Skin of body (tissue), 2 donors: Measurements from ENCODE around the gene CAPN10. TPM values are rescaled to one million over a fixed set of nuclear protein-coding genes. Genes with fewer than 3 reads are reported as not detected.

Experiments
- DNase-seq: peaks from one replicate; lab custom pipeline; 2025; lab: John Stamatoyannopoulos, UW
- total RNA-seq: library from RNA; depleted of rRNA; stranded (reverse); fragments of >200 nt; gene quantifications from one replicate; pipeline ENCODE4 v1.2.3, GENCODE V29; 2014

CAPN10 gene
- total RNA-seq, 1 donor from 2014 or later = 10.9 TPM

GRCh38 chr2:240589375-240589774, 2.8 kb downstream of the CAPN10 start:
- DNase-seq = no peak

GRCh38 chr2:240589850-240590525, 3.5 kb downstream of the CAPN10 start:
- DNase-seq = no peak

- no peak for DNase-seq
Observed at GRCh38 chr2:240590681-240591111, 4.2 kb downstream of the CAPN10 start.

- DNase-seq = no peak
Observed at GRCh38 chr2:240591226-240591625, 4.7 kb downstream of the CAPN10 start.

GRCh38 chr2:240591784-240592183, 5.2 kb downstream of the CAPN10 start:
- DNase-seq = no peak

GRCh38 chr2:240593026-240593702, 6.6 kb downstream of the CAPN10 start:
- DNase-seq = no peak

GRCh38 chr2:240593703-240594451, 7.3 kb downstream of the CAPN10 start:
- no peak for DNase-seq

GRCh38 chr2:240594511-240595380, 8.2 kb downstream of the CAPN10 start:
- no peak for DNase-seq

- no peak for DNase-seq
Observed at GRCh38 chr2:240595381-240596079, 9.0 kb downstream of the CAPN10 start.

GRCh38 chr2:240596080-240596460, 9.5 kb downstream of the CAPN10 start:
- DNase-seq = no peak

GRCh38 chr2:240596491-240596931, 10.0 kb downstream of the CAPN10 start:
- DNase-seq = no peak

- no peak for DNase-seq
Observed at GRCh38 chr2:240597054-240597418, 10.5 kb downstream of the CAPN10 start.

GRCh38 chr2:240597419-240598181, 11.1 kb downstream of the CAPN10 start:
- no peak for DNase-seq

GRCh38 chr2:240598311-240598911, 11.9 kb downstream of the CAPN10 start:
- no peak for DNase-seq

GRCh38 chr2:240599141-240599583, 12.6 kb downstream of the CAPN10 start:
- no peak for DNase-seq

GRCh38 chr2:240600451-240600961, 14.0 kb downstream of the CAPN10 start:
- no peak for DNase-seq

GRCh38 chr2:240601061-240601830, 14.7 kb downstream of the CAPN10 start:
- no peak for DNase-seq

GRCh38 chr2:240601831-240602160, 15.3 kb downstream of the CAPN10 start:
- DNase-seq = no peak
